OCI-LY7 (cell line): Measurements from ENCODE around the gene MYO7A.

Experiments
- EZH2phosphoT487 ChIP-seq: fragments of 200-600 bp; sonication (generic); IDR thresholded peaks from 2 replicates; pipeline ENCODE4 v1.6.1; 2018; ENCODE audit warnings: low read depth, borderline replicate concordance, mild to moderate bottlenecking, mixed run types, antibody characterized with exemption, low read length, moderate library complexity, mixed read lengths
- TF ChIP-seq, protein P1 (sequence below): fragments of 200-600 bp; sonication (generic); conservative IDR thresholded peaks from 2 replicates; pipeline ENCODE4 v1.5.1; 2014; ENCODE audit warnings: mild to moderate bottlenecking, antibody characterized with exemption, low read length, moderate library complexity, mixed read lengths

DNA sequence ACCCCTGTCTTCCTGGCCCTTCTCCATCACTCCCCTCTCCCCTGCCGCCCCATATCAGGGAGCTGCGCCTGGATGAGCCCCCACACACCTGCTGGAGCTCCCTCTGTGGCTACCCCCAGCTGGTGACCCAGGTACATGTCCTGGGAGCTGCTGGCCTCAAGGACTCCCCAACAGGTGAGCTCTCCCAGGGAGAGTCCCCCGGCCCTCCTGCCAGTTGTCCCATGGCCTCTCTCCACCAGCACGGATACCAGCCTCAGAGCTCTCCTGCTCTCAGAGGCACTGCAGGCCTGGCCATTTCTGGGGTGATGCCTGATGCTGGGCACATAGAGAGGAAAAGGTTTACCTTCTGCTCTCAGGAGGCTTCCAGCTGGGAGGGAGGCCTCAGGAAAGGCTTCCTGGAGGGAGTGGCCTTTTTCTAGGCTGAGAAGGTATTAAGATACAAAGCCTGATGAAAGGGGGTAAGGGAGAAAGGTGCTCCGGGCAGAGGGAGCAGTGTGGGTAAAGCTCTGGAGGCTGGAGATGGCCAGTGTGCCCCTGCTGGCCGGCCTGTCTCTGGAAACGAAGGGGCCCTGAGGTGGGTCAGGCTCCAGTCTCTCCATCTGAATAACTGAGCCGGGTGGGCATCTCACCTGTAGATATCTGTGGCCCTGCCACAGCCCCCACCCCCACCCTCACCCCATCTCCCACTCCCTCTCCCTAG lies 6.0 kb upstream of the MYO7A start:
- TF ChIP-seq, protein P1, sequence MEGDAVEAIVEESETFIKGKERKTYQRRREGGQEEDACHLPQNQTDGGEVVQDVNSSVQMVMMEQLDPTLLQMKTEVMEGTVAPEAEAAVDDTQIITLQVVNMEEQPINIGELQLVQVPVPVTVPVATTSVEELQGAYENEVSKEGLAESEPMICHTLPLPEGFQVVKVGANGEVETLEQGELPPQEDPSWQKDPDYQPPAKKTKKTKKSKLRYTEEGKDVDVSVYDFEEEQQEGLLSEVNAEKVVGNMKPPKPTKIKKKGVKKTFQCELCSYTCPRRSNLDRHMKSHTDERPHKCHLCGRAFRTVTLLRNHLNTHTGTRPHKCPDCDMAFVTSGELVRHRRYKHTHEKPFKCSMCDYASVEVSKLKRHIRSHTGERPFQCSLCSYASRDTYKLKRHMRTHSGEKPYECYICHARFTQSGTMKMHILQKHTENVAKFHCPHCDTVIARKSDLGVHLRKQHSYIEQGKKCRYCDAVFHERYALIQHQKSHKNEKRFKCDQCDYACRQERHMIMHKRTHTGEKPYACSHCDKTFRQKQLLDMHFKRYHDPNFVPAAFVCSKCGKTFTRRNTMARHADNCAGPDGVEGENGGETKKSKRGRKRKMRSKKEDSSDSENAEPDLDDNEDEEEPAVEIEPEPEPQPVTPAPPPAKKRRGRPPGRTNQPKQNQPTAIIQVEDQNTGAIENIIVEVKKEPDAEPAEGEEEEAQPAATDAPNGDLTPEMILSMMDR, result no peak
- no peak for TF ChIP-seq EZH2phosphoT487
